HEK293T (cell line): ENCODE measurements around the gene ASTN2.

Experiments
- ARNT ChIP-seq: fragments of 450-650 bp; IDR thresholded peaks from 2 replicates; pipeline ENCODE4 v1.6.1; 2017; ENCODE audit warnings: mild to moderate bottlenecking
- BHLHE40 ChIP-seq: fragments of 450-650 bp; IDR thresholded peaks from 2 replicates; pipeline ENCODE4 v1.6.1; 2016; ENCODE audit warnings: mild to moderate bottlenecking, moderate library complexity, borderline replicate concordance
- ELF4 ChIP-seq: fragments of 450-650 bp; IDR thresholded peaks from 2 replicates; pipeline ENCODE4 v1.6.1; 2017; ENCODE audit warnings: antibody characterized with exemption
- HDGF ChIP-seq: fragments of 450-650 bp; IDR thresholded peaks from 2 replicates; pipeline ENCODE4 v1.6.1; 2017; ENCODE audit warnings: antibody characterized with exemption, borderline replicate concordance
- NFRKB ChIP-seq: fragments of 450-650 bp; IDR thresholded peaks from 2 replicates; pipeline ENCODE4 v1.6.1; 2016; ENCODE audit warnings: mild to moderate bottlenecking, moderate library complexity
- SP1 ChIP-seq: fragments of 450-650 bp; IDR thresholded peaks from 2 replicates; pipeline ENCODE4 v1.6.1; 2017
- SUZ12 ChIP-seq: fragments of 450-650 bp; IDR thresholded peaks from 2 replicates; pipeline ENCODE4 v1.6.1; 2016; ENCODE audit warnings: mild to moderate bottlenecking
- TARDBP ChIP-seq: fragments of 450-650 bp; IDR thresholded peaks from 2 replicates; pipeline ENCODE4 v1.6.1; 2016
- ZNF384 ChIP-seq: fragments of 450-650 bp; IDR thresholded peaks from 2 replicates; pipeline ENCODE4 v1.6.1; 2016

DNA sequence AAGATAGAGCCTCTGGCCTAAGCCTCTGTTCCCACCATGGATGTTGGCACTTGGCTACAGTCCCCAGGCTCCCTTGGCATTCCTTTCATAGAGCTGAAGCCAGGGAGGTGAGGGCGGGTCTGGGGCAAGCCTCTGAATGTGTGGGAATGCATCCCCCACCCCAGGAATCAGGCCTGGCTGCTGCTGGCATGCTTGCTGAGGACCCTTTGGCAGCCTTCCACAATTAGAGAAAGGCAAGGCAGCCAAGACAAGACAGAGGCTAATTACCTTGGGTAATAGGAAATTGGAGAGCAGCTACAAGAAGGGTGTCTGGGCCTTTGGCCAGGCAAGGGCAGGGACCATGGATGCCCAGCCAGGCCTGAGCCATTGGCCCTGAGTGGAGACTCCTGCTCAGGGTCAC is 932.1 kb downstream of the ASTN2 start:
- TF ChIP-seq HDGF (no peak), ZNF384 (no peak), TARDBP (no peak), SUZ12 (no peak), ELF4 (no peak), BHLHE40 (no peak), SP1 (no peak), ARNT (no peak), NFRKB (no peak)
